HG02973 (cell line): ENCODE results near the gene EP300.

Source experiments
- ATAC-seq: cut with Tn5 transposase; IDR thresholded peaks from one replicate; pipeline ENCODE4 v1.9.1; 2021; ENCODE audit warnings: moderate library complexity; ENCODE audit not compliant: unreplicated experiment

EP300 gene

DNA sequence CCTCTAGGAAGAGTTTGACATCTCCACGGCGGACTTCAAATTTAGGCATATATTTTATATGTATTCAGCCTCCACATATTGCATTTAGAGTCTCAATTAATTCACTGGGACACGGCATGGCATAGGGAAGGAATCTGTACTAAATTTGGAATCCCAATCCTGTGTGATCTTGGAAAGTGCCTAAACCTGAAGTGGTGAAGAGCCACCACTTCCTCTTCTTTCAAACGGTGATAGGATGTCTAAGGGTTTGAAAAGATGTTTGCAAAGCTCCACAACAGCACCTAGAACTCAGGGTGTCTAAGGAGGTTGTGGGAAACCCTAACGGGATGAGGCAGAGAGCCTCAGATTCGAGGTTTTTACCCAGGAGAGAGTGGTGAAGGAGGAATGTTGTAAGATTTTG is 111.7 kb downstream of the EP300 start:
- ATAC-seq, result no peak

- peak; percentile 96 for ATAC-seq
These were observed 112.9 kb downstream of the EP300 start, which contains the start of gene L3MBTL2 for GRCh38 chr22:41204992-41205900. L3MBTL2 (plus strand) TSS chr22:41205312; CDS start chr22:41205363, 51 bp downstream.

GRCh38 chr22:41206719-41207118 is 114.3 kb downstream of the EP300 start:
- no peak for ATAC-seq

- ATAC-seq, result no peak
These were observed 123.0 kb downstream of the EP300 start for GRCh38 chr22:41215409-41215808.

GRCh38 chr22:41215926-41216325 is 123.5 kb downstream of the EP300 start:
- no peak for ATAC-seq

GRCh38 chr22:41216984-41217383 is 124.6 kb downstream of the EP300 start:
- ATAC-seq, result no peak

- peak; percentile 59 for ATAC-seq
These were observed 125.3 kb downstream of the EP300 start for GRCh38 chr22:41217553-41218157.

GRCh38 chr22:41222846-41223507 is 130.6 kb downstream of the EP300 start:
- no peak for ATAC-seq

GRCh38 chr22:41223535-41223934 is 131.1 kb downstream of the EP300 start:
- ATAC-seq, result no peak

- no peak for ATAC-seq
These were observed 134.6 kb downstream of the EP300 start for GRCh38 chr22:41226723-41227655.

DNA sequence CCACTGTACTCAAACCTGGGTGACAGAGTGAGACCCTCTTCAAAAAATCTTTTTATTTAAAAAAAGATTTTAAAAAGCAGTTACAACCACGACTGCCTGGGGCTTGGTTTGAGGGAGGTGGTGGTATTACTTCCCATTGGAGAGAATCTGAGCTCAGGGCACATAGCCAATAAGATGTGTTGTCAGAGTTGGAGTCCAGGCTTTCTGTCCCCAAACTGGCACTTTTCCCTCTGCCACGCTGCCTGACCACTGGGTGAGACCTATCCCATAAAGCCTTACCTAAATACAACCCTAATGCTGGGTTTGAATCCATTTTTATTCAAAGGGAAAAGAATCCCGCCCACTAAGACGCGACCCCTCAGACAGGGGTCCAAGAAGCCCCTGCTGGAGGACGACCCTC is 136.8 kb downstream of the EP300 start:
- no peak for ATAC-seq
